HEK293T (cell line): ENCODE data around the gene CROCC.

Experiments
- ARNT ChIP-seq: fragments of 450-650 bp; IDR thresholded peaks from 2 replicates; pipeline ENCODE4 v1.6.1; 2017; ENCODE audit warnings: mild to moderate bottlenecking
- FOXA1 ChIP-seq: fragments of 450-650 bp; IDR thresholded peaks from 2 replicates; pipeline ENCODE4 v1.6.1; 2016; ENCODE audit warnings: mild to moderate bottlenecking
- FOXK2 ChIP-seq: fragments of 450-650 bp; IDR thresholded peaks from 2 replicates; pipeline ENCODE4 v1.6.1; 2016; ENCODE audit warnings: mild to moderate bottlenecking
- L3MBTL2 ChIP-seq: fragments of 450-650 bp; conservative IDR thresholded peaks from 2 replicates; pipeline ENCODE4 v1.6.1; 2016; ENCODE audit warnings: mild to moderate bottlenecking
- NFRKB ChIP-seq: fragments of 450-650 bp; IDR thresholded peaks from 2 replicates; pipeline ENCODE4 v1.6.1; 2016; ENCODE audit warnings: mild to moderate bottlenecking, moderate library complexity
- SUZ12 ChIP-seq: fragments of 450-650 bp; IDR thresholded peaks from 2 replicates; pipeline ENCODE4 v1.6.1; 2016; ENCODE audit warnings: mild to moderate bottlenecking
- TF ChIP-seq, protein P1 (sequence below): fragments of 450-650 bp; IDR thresholded peaks from 2 replicates; pipeline ENCODE4 v1.6.1; 2016

DNA sequence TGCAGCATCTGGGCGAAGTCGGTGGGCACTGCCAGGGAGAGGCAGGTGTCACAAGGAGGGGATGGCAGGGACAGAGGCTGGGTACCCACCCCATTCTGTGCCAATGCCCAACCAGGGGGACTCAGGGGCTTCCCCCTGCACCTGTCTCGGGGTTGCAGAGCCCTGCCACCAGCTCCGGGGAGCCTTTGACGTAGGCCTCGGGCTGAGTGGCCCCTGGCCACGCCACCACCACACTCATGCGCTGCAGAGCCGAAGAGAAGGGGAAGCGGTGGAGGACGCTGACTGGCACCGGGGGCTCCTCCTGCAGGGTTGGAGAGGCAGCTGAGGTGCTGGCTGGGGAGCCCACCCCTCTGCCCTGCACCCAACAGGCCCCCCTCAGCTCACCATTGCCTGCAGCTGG is 70.4 kb downstream of the CROCC start:
- TF ChIP-seq, protein P1, sequence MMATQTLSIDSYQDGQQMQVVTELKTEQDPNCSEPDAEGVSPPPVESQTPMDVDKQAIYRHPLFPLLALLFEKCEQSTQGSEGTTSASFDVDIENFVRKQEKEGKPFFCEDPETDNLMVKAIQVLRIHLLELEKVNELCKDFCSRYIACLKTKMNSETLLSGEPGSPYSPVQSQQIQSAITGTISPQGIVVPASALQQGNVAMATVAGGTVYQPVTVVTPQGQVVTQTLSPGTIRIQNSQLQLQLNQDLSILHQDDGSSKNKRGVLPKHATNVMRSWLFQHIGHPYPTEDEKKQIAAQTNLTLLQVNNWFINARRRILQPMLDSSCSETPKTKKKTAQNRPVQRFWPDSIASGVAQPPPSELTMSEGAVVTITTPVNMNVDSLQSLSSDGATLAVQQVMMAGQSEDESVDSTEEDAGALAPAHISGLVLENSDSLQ, result no peak
- no peak for TF ChIP-seq FOXK2
- no peak for TF ChIP-seq NFRKB
- no peak for TF ChIP-seq ARNT
- no peak for TF ChIP-seq L3MBTL2
- no peak for TF ChIP-seq SUZ12
- TF ChIP-seq FOXA1, result no peak
